Activated CD4-positive, alpha-beta memory T cell treated with anti-CD3 and anti-CD28 coated beads, Interleukin-2, amount 10 ng/mL, durations not matched to agents 7 days and 5 days (primary cell): ENCODE results near the gene BAZ1A. TPM values are rescaled to one million over a fixed set of nuclear protein-coding genes. Genes with fewer than 3 reads are reported as not detected.

Source experiments
- CTCF ChIA-PET: fragments of 350-600 bp; sonication (Branson Sonifier 250); formaldehyde crosslinking; loops from one replicate; lab custom pipeline; 2021; ENCODE audit warnings: antibody characterized with exemption, inconsistent platforms; lab: Charles Lee
- POLR2A ChIA-PET: fragments of 350-600 bp; sonication (Branson Sonifier 250); formaldehyde crosslinking; loops from one replicate; lab custom pipeline; 2021; ENCODE audit warnings: antibody characterized with exemption; lab: Charles Lee
- DNase-seq: peaks from one replicate; pipeline ENCODE4 v3.0.0-alpha.2; 2020
- H3K27ac Mint-ChIP-seq: one replicate; pipeline ENCODE4 v1.8.0; 2021; ENCODE audit warnings: mild to moderate bottlenecking, mixed read lengths
- H3K27me3 Mint-ChIP-seq: one replicate; pipeline ENCODE4 v1.8.0; 2021; ENCODE audit warnings: mixed read lengths
- H3K36me3 Mint-ChIP-seq: one replicate; pipeline ENCODE4 v1.8.0; 2021; ENCODE audit warnings: low read depth, mixed read lengths
- H3K4me1 Mint-ChIP-seq: one replicate; pipeline ENCODE4 v1.8.0; 2021; ENCODE audit warnings: mixed read lengths
- H3K4me3 Mint-ChIP-seq: one replicate; pipeline ENCODE4 v1.8.0; 2021; ENCODE audit warnings: mild to moderate bottlenecking, mixed read lengths
- H3K9me3 Mint-ChIP-seq: one replicate; pipeline ENCODE4 v1.8.0; 2021; ENCODE audit warnings: mixed read lengths
- total RNA-seq, 2 experiments: library from RNA; stranded (reverse); gene quantifications; one replicate each; pipeline ENCODE4 v1.2.3, GENCODE V29; 2021

The BAZ1A gene, protein sequence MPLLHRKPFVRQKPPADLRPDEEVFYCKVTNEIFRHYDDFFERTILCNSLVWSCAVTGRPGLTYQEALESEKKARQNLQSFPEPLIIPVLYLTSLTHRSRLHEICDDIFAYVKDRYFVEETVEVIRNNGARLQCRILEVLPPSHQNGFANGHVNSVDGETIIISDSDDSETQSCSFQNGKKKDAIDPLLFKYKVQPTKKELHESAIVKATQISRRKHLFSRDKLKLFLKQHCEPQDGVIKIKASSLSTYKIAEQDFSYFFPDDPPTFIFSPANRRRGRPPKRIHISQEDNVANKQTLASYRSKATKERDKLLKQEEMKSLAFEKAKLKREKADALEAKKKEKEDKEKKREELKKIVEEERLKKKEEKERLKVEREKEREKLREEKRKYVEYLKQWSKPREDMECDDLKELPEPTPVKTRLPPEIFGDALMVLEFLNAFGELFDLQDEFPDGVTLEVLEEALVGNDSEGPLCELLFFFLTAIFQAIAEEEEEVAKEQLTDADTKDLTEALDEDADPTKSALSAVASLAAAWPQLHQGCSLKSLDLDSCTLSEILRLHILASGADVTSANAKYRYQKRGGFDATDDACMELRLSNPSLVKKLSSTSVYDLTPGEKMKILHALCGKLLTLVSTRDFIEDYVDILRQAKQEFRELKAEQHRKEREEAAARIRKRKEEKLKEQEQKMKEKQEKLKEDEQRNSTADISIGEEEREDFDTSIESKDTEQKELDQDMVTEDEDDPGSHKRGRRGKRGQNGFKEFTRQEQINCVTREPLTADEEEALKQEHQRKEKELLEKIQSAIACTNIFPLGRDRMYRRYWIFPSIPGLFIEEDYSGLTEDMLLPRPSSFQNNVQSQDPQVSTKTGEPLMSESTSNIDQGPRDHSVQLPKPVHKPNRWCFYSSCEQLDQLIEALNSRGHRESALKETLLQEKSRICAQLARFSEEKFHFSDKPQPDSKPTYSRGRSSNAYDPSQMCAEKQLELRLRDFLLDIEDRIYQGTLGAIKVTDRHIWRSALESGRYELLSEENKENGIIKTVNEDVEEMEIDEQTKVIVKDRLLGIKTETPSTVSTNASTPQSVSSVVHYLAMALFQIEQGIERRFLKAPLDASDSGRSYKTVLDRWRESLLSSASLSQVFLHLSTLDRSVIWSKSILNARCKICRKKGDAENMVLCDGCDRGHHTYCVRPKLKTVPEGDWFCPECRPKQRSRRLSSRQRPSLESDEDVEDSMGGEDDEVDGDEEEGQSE (N-terminal part only)
- 10 to 100 TPM; 49.8 to 53.1 TPM for total RNA-seq

DNA sequence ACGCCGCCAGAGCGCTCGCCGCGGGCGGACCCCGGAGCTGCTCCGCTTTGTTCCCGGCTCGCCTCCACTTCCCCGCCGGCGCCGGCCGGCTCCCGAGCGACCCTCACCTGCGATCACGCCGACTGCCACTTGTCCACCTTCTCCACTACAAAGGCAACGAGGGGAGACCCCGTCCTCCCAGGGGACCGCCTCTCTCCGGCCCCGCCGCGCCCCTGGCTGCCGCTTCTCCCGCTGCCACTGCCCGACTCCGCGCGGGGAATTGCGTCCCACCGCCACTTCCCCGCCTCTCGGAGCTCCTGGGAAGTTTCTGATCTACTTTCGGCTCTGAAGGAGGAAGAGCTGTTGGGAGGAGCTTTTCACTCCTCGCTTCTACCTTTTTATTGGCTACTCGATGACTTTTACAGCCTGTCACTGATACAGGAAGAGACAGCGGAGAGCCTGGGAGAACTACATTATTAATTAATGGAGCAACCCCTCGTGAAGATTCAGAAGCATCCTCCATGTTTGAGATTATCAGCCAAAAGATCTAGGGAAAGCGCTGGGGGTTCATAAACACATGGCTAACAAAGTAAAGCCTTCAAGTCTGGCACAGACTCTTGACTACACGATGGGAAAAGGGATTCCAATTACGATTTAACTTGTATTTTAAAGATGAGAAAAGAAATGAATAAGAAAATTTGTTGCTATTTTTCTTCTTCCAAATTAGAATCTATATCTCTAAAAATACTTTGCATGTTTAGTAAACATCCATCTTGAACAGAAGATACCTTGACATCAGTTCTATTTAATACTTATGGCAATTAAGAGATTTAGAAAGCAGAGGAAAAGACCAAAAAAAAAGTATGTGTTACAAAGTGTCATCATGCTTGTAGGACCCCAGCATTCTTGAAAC, at the start of gene BAZ1A:
Gene BAZ1A, minus strand, starts transcription at position 330 of the 892 bp plus-strand sequence. CDS start 756 bp downstream, outside the sequence.
- H3K4me3 Mint-ChIP-seq, result peak within 1 kb of the TSS; percentile 96
- H3K9me3 Mint-ChIP-seq, result no peaks in the 10 kb centered on the region
- ChIA-PET CTCF (interaction anchor here (0.6 to 1.3 kb wide), 5 partner anchors 19 to 107 kb away, joined by 3 to 4 read pairs (median 3); partner anchors contain the start of gene SRP54), POLR2A (interaction anchor here (0.6 to 3.7 kb wide), 23 partner anchors 10 to 542 kb away, joined by 3 to 93 read pairs (median 4); partner anchors contain the start of genes CFL2, FAM177A1, NFKBIA and PPP2R3C)
- no peaks in the 10 kb centered on the region for H3K27me3 Mint-ChIP-seq
- peaks cover 31% of the 10 kb centered on the region for H3K36me3 Mint-ChIP-seq
- H3K27ac Mint-ChIP-seq, result peak within 1 kb of the TSS; percentile 99
- H3K4me1 Mint-ChIP-seq, result peaks cover 37% of the 10 kb centered on the region
- peak; percentile 44 for DNase-seq

DNA sequence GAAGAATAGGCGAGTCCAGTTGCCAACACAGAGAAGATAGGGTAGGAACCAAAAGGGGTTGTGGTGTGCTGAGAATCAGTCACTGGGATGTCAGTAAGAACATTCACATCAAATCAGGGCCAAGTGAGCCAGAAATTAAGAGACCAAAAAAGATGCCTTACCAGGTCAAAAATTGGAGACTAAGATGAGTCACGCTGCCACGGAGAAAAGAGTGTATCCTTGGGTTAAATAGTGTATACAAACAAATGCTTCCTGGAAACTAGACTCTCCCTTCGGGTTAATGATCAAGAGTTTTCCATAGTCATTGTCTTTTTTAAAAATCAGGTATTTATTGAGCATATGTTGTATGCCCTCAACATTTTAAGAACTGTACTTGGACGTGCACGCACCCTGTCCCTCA, 45.2 kb upstream of the BAZ1A start:
- POLR2A ChIA-PET, result interaction anchor here (2.1 kb wide), 1 partner anchor 10 kb away, joined by 5 read pairs; no protein-coding TSS in a partner anchor
- Mint-ChIP-seq H3K27ac (no peak overlapping the region), H3K9me3 (no peaks in the 10 kb centered on the region), H3K4me3 (no peak overlapping the region), H3K4me1 (no peaks in the 10 kb centered on the region), H3K27me3 (no peaks in the 10 kb centered on the region), H3K36me3 (peaks cover 3% of the 10 kb centered on the region)
- CTCF ChIA-PET, result no interaction called here
- no peak for DNase-seq

DNA sequence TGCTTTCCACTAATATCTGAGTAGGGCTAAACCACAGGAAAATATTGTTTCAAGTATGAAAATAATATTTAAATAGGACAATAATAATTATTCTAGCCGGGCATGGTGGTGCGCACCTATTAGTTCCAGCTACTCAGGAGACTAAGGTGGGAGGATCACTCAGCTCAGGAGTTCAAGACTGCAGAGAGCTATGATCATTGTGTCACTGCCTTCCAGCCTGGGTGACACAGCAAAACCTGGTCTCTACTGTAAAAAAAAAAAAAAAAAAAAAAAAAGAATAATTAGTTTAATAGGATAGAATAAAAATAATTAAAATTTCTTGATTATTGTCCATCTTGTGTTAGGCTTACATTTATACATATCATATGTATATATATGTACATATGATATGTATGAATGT, 38.5 kb upstream of the BAZ1A start:
- no peak for DNase-seq
- Mint-ChIP-seq H3K4me1 (no peaks in the 10 kb centered on the region), H3K27ac (no peak overlapping the region), H3K9me3 (no peaks in the 10 kb centered on the region), H3K27me3 (no peaks in the 10 kb centered on the region), H3K4me3 (no peak overlapping the region), H3K36me3 (no peaks in the 10 kb centered on the region)
- CTCF ChIA-PET, result no interaction called here
- POLR2A ChIA-PET, result interaction anchor here (1.2 kb wide), 1 partner anchor 134 kb away, joined by 3 read pairs; no protein-coding TSS in a partner anchor

DNA sequence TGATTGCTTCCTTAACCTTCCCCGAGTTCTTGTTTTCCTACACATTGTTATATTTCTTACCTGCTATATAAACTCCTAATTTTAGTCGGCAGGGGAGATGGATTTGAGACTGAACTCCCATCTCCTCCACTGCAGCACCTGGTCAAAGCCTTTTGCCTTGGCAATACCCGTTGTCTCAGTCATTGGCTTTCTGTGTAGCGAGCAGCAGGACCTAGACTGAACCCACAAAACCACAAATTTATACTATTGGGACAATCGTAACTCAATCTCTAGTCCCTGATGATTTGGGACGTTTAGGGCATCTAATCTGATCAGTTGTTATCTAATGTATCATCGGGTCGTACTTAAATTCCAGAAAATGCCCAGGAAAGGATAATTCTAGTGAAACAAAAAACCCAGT, 37.8 kb upstream of the BAZ1A start:
- Mint-ChIP-seq H3K27ac (no peak overlapping the region), H3K36me3 (no peaks in the 10 kb centered on the region), H3K27me3 (no peaks in the 10 kb centered on the region), H3K4me3 (no peak overlapping the region), H3K9me3 (no peaks in the 10 kb centered on the region), H3K4me1 (no peaks in the 10 kb centered on the region)
- ChIA-PET CTCF (no interaction called here), POLR2A (interaction anchor here (1.2 kb wide), 1 partner anchor 134 kb away, joined by 3 read pairs; no protein-coding TSS in a partner anchor)
- no peak for DNase-seq

DNA sequence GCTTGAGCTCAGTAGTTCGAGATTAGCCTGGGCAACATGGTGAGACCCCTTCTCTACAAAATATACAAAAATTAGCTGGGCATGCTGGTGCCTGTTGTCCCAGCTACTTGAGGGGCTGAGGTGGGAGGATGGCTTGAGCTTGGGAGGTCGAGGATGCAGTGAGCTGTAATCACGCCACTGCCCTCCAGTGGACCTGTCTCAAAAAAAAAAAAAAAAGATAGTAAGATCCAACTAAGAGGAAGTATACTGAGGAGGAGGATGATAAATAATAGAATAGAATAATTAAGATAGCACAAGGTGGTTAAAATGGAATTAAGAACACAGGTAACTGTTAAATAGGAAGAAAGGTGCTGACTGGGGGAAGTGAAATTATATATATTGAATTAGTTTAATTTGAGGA, 37.0 kb upstream of the BAZ1A start:
- Mint-ChIP-seq H3K4me1 (no peaks in the 10 kb centered on the region), H3K27ac (no peak overlapping the region), H3K27me3 (no peaks in the 10 kb centered on the region), H3K9me3 (no peaks in the 10 kb centered on the region), H3K36me3 (no peaks in the 10 kb centered on the region), H3K4me3 (no peak overlapping the region)
- CTCF ChIA-PET, result interaction anchor here (0.7 kb wide), 1 partner anchor 15 kb away, joined by 3 read pairs; no protein-coding TSS in a partner anchor
- POLR2A ChIA-PET, result no interaction called here
- DNase-seq, result no peak

DNA sequence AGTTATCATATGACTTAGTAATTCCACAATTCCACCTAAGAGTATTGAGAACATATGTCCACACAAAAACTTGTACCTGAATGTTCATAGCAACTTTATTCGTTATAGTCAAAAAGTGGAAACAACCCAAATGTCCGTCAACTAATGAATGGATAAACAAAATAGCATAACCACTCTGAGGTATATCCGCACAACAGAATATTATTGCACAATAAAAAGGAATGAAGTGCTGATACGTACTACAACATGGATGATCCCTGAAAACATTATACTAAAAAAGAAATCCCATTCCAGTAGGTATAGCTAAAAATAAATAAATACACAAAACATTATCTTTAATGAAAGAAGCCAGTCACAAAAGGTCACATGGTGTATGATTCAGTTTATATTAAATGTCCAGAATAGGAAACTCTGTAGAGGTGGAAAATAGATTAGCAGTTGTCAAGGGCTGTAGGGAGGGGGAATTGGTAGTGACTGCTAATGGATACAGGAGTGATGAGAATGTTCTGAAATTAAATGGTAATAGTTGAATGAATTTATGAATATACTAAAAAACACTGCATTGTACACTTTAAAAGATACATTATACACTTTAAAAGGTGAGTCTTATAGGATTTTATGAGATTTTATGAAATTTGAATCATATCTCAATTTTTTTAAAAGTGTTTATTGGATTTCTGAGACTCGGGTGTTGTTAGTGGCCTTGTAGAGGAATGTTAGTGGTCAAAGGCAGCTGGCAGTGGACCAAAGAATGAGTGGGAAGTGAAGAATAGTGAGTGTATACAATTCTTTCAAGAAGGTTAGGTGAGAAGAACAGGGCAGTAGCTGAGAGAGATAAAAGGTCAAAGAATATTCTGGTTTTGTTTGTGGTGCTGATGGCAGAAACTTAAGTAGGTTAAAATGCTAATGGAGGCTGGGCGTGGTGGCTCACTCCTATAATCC, 36.3 kb upstream of the BAZ1A start:
- CTCF ChIA-PET, result interaction anchor here (0.7 kb wide), 1 partner anchor 16 kb away, joined by 3 read pairs; no protein-coding TSS in a partner anchor
- H3K4me3 Mint-ChIP-seq, result no peak overlapping the region
- H3K36me3 Mint-ChIP-seq, result no peaks in the 10 kb centered on the region
- no peak for DNase-seq
- POLR2A ChIA-PET, result no interaction called here
- H3K4me1 Mint-ChIP-seq, result no peaks in the 10 kb centered on the region
- H3K9me3 Mint-ChIP-seq, result no peaks in the 10 kb centered on the region
- H3K27me3 Mint-ChIP-seq, result no peaks in the 10 kb centered on the region
- no peak overlapping the region for H3K27ac Mint-ChIP-seq

DNA sequence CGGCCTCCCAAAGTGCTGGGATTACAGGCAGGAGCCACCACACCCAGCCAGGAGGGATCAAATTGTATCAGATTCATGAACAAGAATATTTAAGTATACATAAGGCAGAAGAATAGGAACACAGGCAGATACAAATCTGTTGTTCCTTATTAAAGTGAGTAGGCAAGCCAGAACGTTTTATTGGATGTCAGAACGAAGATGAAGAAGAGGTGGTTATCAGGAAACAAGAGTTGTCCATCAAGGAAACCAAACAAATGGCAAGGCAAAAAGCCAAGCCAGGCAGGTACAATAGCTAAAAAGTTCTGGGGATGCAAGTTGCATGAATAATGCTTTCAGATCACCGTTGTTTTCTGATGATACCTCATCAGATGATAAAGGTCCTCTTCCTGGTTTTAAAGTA, 31.1 kb upstream of the BAZ1A start:
- Mint-ChIP-seq H3K36me3 (no peaks in the 10 kb centered on the region), H3K9me3 (no peaks in the 10 kb centered on the region), H3K4me3 (no peak overlapping the region), H3K27ac (no peak overlapping the region), H3K27me3 (no peaks in the 10 kb centered on the region), H3K4me1 (no peaks in the 10 kb centered on the region)
- no peak for DNase-seq
- ChIA-PET CTCF (no interaction called here), POLR2A (no interaction called here)

DNA sequence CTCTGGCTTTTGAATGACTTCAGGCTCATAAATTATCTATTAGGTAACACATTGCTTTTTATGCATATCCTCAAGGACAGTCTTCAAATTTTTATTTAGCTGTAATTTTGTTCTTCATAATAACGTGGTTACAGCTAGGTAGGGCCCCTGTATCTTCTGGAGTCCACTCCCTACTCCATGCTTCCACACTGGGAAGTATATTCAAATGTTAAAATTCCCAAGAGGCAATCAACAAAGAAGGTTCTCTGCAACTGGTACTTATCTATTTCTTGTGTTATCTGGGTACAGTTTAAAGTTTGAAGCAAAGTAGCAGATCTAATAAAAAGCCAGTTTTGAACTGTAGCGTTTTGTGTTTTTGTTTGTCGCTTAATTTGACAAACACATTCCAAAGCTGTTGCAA, 20.1 kb upstream of the BAZ1A start:
- peaks cover 5% of the 10 kb centered on the region for H3K4me1 Mint-ChIP-seq
- ChIA-PET POLR2A (no interaction called here), CTCF (no interaction called here)
- no peak for DNase-seq
- no peak overlapping the region for H3K27ac Mint-ChIP-seq
- H3K27me3 Mint-ChIP-seq, result no peaks in the 10 kb centered on the region
- no peak overlapping the region for H3K4me3 Mint-ChIP-seq
- no peaks in the 10 kb centered on the region for H3K36me3 Mint-ChIP-seq
- H3K9me3 Mint-ChIP-seq, result no peaks in the 10 kb centered on the region

DNA sequence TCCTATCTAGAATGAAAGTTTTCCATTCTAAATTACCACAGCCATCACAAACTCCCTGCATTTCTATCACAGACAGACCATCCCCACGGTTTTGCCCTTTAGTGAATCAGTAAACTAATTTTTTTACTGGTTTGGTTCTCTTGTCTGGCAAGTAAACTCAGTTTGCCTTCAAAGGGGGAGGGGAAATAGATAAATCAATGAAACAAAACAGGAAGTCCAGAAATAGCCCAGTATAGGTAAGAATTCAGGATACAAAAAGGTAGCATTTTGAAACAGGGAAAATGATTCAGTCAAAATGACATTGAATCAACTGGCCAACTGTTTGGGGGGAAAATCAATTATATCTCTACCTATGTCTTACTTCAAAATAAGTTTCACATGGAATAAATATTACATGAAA, 15.8 kb upstream of the BAZ1A start:
- CTCF ChIA-PET, result no interaction called here
- no peak for DNase-seq
- Mint-ChIP-seq H3K27ac (no peak overlapping the region), H3K4me1 (peaks cover 5% of the 10 kb centered on the region), H3K36me3 (no peaks in the 10 kb centered on the region), H3K4me3 (no peak overlapping the region), H3K27me3 (no peaks in the 10 kb centered on the region), H3K9me3 (no peaks in the 10 kb centered on the region)
- POLR2A ChIA-PET, result no interaction called here

DNA sequence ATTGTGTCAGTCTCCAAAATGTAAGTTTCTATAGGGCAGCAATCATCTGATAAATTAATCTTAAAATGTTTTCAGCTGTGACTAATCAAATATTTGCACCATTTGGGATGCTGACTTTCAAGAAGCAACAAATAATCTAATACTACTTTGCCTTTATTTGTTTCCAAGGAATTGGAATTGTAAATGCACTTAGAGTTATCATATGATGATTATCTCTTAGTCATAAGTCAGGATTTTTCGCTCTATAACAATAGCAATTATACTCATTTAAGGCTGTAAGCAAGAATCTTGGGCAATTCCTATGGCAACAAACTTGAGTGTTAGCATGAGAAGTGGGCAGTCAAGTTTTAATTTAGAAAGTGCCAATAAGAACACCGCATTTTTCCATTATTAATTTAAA, 13.0 kb upstream of the BAZ1A start:
- Mint-ChIP-seq H3K9me3 (no peaks in the 10 kb centered on the region), H3K36me3 (no peaks in the 10 kb centered on the region), H3K4me3 (no peak overlapping the region), H3K4me1 (peaks cover 5% of the 10 kb centered on the region), H3K27ac (no peak overlapping the region), H3K27me3 (no peaks in the 10 kb centered on the region)
- POLR2A ChIA-PET, result no interaction called here
- no peak for DNase-seq
- CTCF ChIA-PET, result no interaction called here

DNA sequence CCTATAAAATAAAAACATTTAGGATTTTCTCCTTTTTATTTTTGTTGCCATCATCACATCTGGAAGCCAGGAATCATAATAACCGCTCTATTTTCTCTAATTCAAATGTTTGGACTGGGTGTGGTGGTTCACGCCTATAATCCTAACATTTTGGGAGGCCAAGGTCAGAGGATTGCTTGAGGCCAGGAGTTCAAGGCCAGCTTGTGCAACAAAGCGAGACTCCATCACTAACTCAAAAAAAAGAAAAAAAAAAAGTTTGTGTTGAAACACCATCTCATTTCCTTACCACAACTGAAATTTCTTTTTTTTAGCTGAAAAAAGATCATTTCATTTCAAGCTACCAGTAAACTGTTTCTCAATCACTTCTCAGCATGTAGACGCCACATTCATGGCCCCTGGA, 8.8 kb upstream of the BAZ1A start:
- H3K4me1 Mint-ChIP-seq, result no peaks in the 10 kb centered on the region
- DNase-seq, result no peak
- H3K27ac Mint-ChIP-seq, result no peak overlapping the region
- ChIA-PET CTCF (interaction anchor here (0.6 to 0.9 kb wide), 2 partner anchors 18 to 162 kb away, joined by 3 read pairs; no protein-coding TSS in a partner anchor), POLR2A (no interaction called here)
- no peaks in the 10 kb centered on the region for H3K36me3 Mint-ChIP-seq
- H3K9me3 Mint-ChIP-seq, result no peaks in the 10 kb centered on the region
- no peak overlapping the region for H3K4me3 Mint-ChIP-seq
- no peaks in the 10 kb centered on the region for H3K27me3 Mint-ChIP-seq
